Measurements from ENCODE around the gene UVRAG. TPM values are rescaled to one million over a fixed set of nuclear protein-coding genes. Genes with fewer than 3 reads are reported as not detected.

Gene UVRAG
- total and polyA plus RNA-seq, 4 donors, result 8.7 to 53.2 (median 18.3) TPM

DNA sequence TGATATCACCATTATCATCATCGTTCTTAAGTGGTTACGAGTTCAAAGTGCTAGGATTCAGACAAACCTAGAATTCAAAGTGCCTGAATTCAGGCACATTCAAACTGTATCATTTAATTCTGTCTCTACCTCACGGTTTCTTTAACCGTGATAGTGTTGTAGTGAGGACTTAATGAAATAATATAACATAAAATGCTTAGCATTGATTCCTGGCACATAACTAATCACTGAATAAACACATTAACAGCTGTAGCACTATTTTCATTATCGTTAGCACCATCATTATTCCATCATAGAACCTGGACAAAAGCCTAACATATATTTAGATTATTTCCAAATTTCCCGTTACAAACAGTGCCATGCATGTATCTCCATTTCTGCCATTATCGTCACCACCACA lies 289.3 kb downstream of the UVRAG start:
- TF ChIP-seq, protein P1, sequence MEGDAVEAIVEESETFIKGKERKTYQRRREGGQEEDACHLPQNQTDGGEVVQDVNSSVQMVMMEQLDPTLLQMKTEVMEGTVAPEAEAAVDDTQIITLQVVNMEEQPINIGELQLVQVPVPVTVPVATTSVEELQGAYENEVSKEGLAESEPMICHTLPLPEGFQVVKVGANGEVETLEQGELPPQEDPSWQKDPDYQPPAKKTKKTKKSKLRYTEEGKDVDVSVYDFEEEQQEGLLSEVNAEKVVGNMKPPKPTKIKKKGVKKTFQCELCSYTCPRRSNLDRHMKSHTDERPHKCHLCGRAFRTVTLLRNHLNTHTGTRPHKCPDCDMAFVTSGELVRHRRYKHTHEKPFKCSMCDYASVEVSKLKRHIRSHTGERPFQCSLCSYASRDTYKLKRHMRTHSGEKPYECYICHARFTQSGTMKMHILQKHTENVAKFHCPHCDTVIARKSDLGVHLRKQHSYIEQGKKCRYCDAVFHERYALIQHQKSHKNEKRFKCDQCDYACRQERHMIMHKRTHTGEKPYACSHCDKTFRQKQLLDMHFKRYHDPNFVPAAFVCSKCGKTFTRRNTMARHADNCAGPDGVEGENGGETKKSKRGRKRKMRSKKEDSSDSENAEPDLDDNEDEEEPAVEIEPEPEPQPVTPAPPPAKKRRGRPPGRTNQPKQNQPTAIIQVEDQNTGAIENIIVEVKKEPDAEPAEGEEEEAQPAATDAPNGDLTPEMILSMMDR (IDR thresholded peaks at IDR 0.05; ENCODE audit: control extremely low read depth, extremely low read depth), result no peak
- H3K4me3 ChIP-seq, result no peak overlapping the region
- peak in 2 of 3 donors; percentile 61 to 78 for DNase-seq
- 92 to 95% methylated on average over 7 of the region's 7 CpGs for WGBS, 2 donors
- H3K9me3 ChIP-seq (ENCODE audit: control insufficient read depth in 4 of 4, insufficient read depth in 3 of 4, low read length in 3 of 4), result no peaks in the 10 kb centered on the region
- H3K9ac ChIP-seq (ENCODE audit: insufficient read depth in 1 of 2, low read length in 2 of 2), result no peak overlapping the region
- peaks cover 0 to 37% (median 14%) of the 10 kb centered on the region in 5 donors for H3K4me1 ChIP-seq (ENCODE audit: control insufficient read depth in 5 of 5, insufficient read depth in 5 of 5, low read length in 5 of 5)
- H3K27me3 ChIP-seq (ENCODE audit: control insufficient read depth in 3 of 3, insufficient read depth in 3 of 3, low read length in 2 of 3), result no peaks in the 10 kb centered on the region
- ATAC-seq (ENCODE audit: insufficient read depth, low FRiP score), result no peak
- H3K36me3 ChIP-seq (ENCODE audit: control insufficient read depth in 4 of 4, insufficient read depth in 4 of 4, low read length in 4 of 4), result peaks cover 0 to 3% (median 0%) of the 10 kb centered on the region in 4 donors
- H3K27ac ChIP-seq (ENCODE audit: low read depth in 1 of 2, low read length in 1 of 2), result no peak overlapping the region

DNA sequence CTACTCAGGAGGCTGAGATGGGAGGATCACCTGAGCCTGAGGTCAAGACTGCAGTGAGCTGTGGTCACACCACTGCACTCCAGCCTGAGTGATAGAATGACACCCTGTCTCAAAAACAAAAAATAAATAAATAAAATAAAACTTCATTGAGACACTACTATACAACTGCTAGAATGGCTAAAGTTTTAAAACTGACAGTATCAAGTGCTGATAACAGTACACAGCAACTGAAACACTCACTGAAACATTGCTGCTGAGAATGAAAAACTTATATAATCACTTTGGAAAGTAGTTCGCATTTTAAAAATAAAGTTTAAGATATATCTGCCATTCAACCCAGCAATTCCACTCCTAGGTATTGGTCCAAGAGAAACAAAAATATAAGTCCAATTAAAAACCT lies 290.6 kb downstream of the UVRAG start:
- Histone ChIP-seq H3K4me3 (no peak overlapping the region), H3K4me1 (ENCODE audit: control insufficient read depth in 5 of 5, insufficient read depth in 5 of 5, low read length in 5 of 5) (peaks cover 0 to 37% (median 14%) of the 10 kb centered on the region in 5 donors), H3K27me3 (ENCODE audit: control insufficient read depth in 3 of 3, insufficient read depth in 3 of 3, low read length in 2 of 3) (no peaks in the 10 kb centered on the region), H3K36me3 (ENCODE audit: control insufficient read depth in 4 of 4, insufficient read depth in 4 of 4, low read length in 4 of 4) (peaks cover 0 to 2% (median 0%) of the 10 kb centered on the region in 4 donors), H3K9me3 (ENCODE audit: control insufficient read depth in 4 of 4, insufficient read depth in 3 of 4, low read length in 3 of 4) (no peaks in the 10 kb centered on the region), H3K9ac (ENCODE audit: insufficient read depth in 1 of 2, low read length in 2 of 2) (no peak overlapping the region), H3K27ac (ENCODE audit: low read depth in 1 of 2, low read length in 1 of 2) (no peak overlapping the region)
- DNase-seq, result no peak
- 98 to 100% methylated on average over 1 of the region's 1 CpG for WGBS, 2 donors
- TF ChIP-seq, protein P1 (IDR thresholded peaks at IDR 0.05; ENCODE audit: control extremely low read depth, extremely low read depth), result no peak
- ATAC-seq (ENCODE audit: insufficient read depth, low FRiP score), result no peak

DNA sequence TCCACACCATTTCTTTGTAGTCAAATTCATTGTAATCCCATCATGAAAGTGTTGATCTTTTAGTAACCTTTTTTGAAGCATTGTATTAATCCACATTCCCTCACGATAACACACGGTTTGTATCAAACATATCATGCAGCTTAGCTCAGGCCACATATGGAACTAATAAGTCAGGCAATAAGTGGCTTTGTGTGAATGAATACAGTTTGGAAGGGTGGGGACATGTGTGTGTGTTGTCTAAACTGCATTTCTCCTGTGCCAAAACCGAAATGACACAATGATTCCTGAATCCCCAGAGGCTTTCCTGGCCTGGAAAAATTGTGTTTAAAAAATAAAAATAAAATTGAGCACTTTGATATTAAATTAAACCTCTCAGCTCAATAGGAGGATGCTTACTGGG lies 293.0 kb downstream of the UVRAG start:
- TF ChIP-seq, protein P1 (IDR thresholded peaks at IDR 0.05; ENCODE audit: control extremely low read depth, extremely low read depth), result no peak
- H3K27ac ChIP-seq (ENCODE audit: low read depth in 1 of 2, low read length in 1 of 2), result no peak overlapping the region
- H3K9me3 ChIP-seq (ENCODE audit: control insufficient read depth in 4 of 4, insufficient read depth in 3 of 4, low read length in 3 of 4), result peaks cover 0 to 2% (median 0%) of the 10 kb centered on the region in 4 donors
- H3K4me1 ChIP-seq (ENCODE audit: control insufficient read depth in 5 of 5, insufficient read depth in 5 of 5, low read length in 5 of 5), result peaks cover 0 to 21% (median 5%) of the 10 kb centered on the region in 5 donors
- H3K9ac ChIP-seq (ENCODE audit: insufficient read depth in 1 of 2, low read length in 2 of 2), result no peak overlapping the region
- ATAC-seq (ENCODE audit: insufficient read depth, low FRiP score) (no peak), DNase-seq (no peak)
- no peaks in the 10 kb centered on the region for H3K27me3 ChIP-seq (ENCODE audit: control insufficient read depth in 3 of 3, insufficient read depth in 3 of 3, low read length in 2 of 3)
- H3K36me3 ChIP-seq (ENCODE audit: control insufficient read depth in 4 of 4, insufficient read depth in 4 of 4, low read length in 4 of 4), result peaks cover 0 to 3% (median 0%) of the 10 kb centered on the region in 4 donors
- H3K4me3 ChIP-seq, result no peak overlapping the region
- WGBS, 2 donors, result 90 to 91% methylated on average over 3 of the region's 3 CpGs

DNA sequence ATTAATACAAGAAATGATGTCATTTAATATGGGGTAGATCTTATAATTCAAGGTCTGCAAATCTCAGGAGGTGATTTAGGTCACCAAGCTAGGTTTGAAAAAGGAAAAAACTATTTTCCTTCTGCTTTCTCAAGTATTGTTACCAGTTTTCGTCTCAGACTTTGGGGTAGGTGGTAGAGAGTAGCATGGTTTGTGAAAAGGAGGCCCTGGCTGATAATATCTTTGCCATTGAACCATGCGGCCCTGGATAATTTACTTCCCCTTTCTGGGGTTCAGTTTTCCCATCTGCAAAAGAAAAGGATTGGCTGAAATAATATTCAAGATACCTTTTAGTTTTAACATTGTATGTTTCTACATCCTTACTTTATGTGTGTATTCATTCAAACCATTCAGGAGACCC lies 299.2 kb downstream of the UVRAG start:
- Histone ChIP-seq H3K4me3 (no peak overlapping the region), H3K4me1 (ENCODE audit: control insufficient read depth in 5 of 5, insufficient read depth in 5 of 5, low read length in 5 of 5) (peaks cover 0 to 11% (median 4%) of the 10 kb centered on the region in 5 donors), H3K27me3 (ENCODE audit: control insufficient read depth in 3 of 3, insufficient read depth in 3 of 3, low read length in 2 of 3) (no peaks in the 10 kb centered on the region), H3K9me3 (ENCODE audit: control insufficient read depth in 4 of 4, insufficient read depth in 3 of 4, low read length in 3 of 4) (peaks cover 0 to 2% (median 0%) of the 10 kb centered on the region in 4 donors), H3K27ac (ENCODE audit: low read depth in 1 of 2, low read length in 1 of 2) (no peak overlapping the region), H3K36me3 (ENCODE audit: control insufficient read depth in 4 of 4, insufficient read depth in 4 of 4, low read length in 4 of 4) (peaks cover 0 to 3% (median 1%) of the 10 kb centered on the region in 4 donors), H3K9ac (ENCODE audit: insufficient read depth in 1 of 2, low read length in 2 of 2) (no peak overlapping the region)
- ATAC-seq (ENCODE audit: insufficient read depth, low FRiP score) (no peak), DNase-seq (no peak)
- WGBS, 2 donors, result 51 to 82% methylated on average over 2 of the region's 2 CpGs
- TF ChIP-seq, protein P1 (IDR thresholded peaks at IDR 0.05; ENCODE audit: control extremely low read depth, extremely low read depth), result no peak

Data from lung (tissue), 12 donors.